VCaP (cell line): ENCODE data around the gene GPR107.

Experiments used
- H3K27ac ChIP-seq: fragments of 450-650 bp; 2 replicates; pipeline ENCODE4 v1.5.1; 2017
- TF ChIP-seq, protein P1 (sequence below): fragments of 450-650 bp; conservative IDR thresholded peaks from 2 replicates; pipeline ENCODE4 v1.5.1; 2017; ENCODE audit warnings: mild to moderate bottlenecking, moderate library complexity

The GPR107 gene

GRCh38 chr9:130030651-130031127, 23.0 kb upstream of the GPR107 start:
- no peak overlapping the region for H3K27ac ChIP-seq
- TF ChIP-seq, protein P1, sequence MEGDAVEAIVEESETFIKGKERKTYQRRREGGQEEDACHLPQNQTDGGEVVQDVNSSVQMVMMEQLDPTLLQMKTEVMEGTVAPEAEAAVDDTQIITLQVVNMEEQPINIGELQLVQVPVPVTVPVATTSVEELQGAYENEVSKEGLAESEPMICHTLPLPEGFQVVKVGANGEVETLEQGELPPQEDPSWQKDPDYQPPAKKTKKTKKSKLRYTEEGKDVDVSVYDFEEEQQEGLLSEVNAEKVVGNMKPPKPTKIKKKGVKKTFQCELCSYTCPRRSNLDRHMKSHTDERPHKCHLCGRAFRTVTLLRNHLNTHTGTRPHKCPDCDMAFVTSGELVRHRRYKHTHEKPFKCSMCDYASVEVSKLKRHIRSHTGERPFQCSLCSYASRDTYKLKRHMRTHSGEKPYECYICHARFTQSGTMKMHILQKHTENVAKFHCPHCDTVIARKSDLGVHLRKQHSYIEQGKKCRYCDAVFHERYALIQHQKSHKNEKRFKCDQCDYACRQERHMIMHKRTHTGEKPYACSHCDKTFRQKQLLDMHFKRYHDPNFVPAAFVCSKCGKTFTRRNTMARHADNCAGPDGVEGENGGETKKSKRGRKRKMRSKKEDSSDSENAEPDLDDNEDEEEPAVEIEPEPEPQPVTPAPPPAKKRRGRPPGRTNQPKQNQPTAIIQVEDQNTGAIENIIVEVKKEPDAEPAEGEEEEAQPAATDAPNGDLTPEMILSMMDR = no peak

- TF ChIP-seq, protein P1 = no peak
- H3K27ac ChIP-seq = no peak overlapping the region
These were observed 19.1 kb upstream of the GPR107 start for GRCh38 chr9:130034570-130034969.

GRCh38 chr9:130036099-130036498, 17.6 kb upstream of the GPR107 start:
- no peak overlapping the region for H3K27ac ChIP-seq
- TF ChIP-seq, protein P1 = no peak

DNA sequence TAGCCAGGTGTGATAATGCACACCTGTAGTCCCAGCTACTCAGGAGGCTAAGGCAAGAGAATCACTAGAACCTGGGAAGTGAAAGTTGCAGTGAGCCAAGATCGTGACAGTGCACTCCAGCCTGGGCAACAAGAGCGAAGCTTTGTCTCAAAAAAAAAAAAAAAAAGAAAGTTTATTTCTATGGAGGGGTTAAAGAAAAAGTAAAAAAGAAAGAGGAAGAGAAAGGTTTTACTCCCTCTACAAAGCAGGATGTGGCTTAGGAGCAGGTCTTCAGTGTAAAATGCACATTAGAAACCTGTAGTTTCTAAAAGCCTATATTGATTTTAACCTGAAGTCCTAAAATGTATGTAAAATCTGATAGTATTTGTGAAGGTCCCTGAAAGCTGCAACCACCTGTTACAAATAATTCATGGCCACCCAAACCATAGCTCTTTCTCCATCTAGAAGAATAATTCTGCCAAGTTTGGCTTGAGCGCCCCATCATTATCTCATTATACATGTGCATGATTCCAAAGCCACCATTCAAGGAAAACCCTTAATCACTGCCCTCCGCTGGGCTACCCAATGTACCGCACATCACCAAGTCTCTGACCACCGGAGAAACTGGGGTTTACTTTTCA, 14.1 kb upstream of the GPR107 start:
- TF ChIP-seq, protein P1 = no peak; the same call in 1 of the 2 replicates
- no peak overlapping the region for H3K27ac ChIP-seq

GRCh38 chr9:130040984-130041647, 12.6 kb upstream of the GPR107 start:
- TF ChIP-seq, protein P1 = no peak
- H3K27ac ChIP-seq = peak overlapping the region; percentile 98

GRCh38 chr9:130041648-130042405, 11.9 kb upstream of the GPR107 start:
- H3K27ac ChIP-seq = peak overlapping the region; percentile 98
- TF ChIP-seq, protein P1 = no peak

- H3K27ac ChIP-seq = peak overlapping the region; percentile 98
These were observed 11.3 kb upstream of the GPR107 start for GRCh38 chr9:130042406-130042884.

More at GRCh38 chr9:130042406-130042884, 11.3 kb upstream of the GPR107 start:
- TF ChIP-seq, protein P1 = no peak
